Activated CD4-positive, alpha-beta T cell treated with anti-CD3 and anti-CD28 coated beads, Interleukin-2, Interleukin-4, amounts not matched to agents 100 ng/mL and 50 ng/mL, durations not matched to agents 16 hours and 8 hours (primary cell): ENCODE results near the gene TRIP13.
"Not testable (repeated sequence)": the region's sequence is repeated elsewhere in the genome, so short reads cannot be mapped to it uniquely, and the experiment has no call there.

Experiments used
- DNase-seq: peaks from one replicate; pipeline ENCODE4 v3.0.0-alpha.2; 2020; ENCODE audit warnings: low spot score

The TRIP13 gene

DNA sequence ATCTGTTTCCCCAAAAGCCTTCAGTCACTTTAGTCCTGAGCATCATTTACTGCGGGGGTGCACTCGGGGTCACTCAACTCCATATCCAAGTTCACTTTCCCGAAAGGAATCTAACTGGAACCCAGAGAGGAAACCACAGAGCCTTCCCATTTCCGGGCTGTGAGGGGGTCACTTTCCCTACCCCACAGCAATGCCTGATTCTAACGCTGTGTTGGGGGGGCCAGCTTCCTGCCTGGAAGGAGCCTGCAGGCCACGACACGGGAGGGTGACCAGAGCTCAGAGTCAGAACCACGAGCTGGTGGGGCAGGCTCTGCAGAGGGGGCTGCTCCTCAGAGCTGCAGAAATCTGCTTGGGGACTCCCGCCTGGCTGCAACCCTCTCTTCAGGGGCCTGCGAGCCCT is 20.4 kb upstream of the TRIP13 start:
- no peak for DNase-seq

DNA sequence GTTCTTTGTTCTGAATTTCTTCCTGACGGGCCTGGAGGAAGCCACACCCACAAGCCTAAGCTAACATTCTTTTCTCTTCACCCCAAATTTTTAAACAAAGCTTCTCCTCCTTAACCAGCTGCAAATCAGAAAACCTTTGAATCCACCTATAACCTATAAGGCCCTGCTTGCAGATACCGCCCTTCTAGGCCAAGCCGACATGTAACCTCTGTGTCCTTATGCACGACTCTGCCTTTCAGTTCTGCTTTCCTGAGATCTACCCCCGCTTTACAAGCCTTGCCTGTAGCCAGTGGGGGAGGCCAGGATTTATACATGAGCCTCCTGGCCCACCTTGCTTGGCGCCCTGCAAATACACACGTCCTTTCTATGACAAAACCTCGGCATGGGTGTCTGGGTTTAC is 19.4 kb upstream of the TRIP13 start:
- DNase-seq = no peak

DNA sequence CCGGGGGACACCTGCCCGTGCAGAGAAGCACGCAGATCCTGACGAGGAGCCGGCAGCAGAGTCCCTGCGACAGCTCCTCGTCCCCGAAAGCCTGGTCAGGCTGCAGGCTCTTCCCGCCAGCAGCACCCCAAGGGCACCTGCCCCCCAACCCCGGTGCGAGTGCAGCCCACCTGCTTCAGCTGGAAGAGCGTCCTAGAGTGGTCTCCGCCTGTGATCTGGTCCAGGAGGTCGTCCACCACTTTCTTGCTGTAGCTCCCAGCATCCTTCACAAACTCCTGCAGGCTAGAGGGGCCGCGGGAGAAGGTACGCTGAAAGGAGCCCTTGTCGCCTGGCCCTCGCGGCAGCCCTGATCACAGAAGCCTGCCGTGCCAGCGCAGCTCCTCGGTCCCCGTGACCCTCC is 16.8 kb upstream of the TRIP13 start:
- no peak for DNase-seq

DNA sequence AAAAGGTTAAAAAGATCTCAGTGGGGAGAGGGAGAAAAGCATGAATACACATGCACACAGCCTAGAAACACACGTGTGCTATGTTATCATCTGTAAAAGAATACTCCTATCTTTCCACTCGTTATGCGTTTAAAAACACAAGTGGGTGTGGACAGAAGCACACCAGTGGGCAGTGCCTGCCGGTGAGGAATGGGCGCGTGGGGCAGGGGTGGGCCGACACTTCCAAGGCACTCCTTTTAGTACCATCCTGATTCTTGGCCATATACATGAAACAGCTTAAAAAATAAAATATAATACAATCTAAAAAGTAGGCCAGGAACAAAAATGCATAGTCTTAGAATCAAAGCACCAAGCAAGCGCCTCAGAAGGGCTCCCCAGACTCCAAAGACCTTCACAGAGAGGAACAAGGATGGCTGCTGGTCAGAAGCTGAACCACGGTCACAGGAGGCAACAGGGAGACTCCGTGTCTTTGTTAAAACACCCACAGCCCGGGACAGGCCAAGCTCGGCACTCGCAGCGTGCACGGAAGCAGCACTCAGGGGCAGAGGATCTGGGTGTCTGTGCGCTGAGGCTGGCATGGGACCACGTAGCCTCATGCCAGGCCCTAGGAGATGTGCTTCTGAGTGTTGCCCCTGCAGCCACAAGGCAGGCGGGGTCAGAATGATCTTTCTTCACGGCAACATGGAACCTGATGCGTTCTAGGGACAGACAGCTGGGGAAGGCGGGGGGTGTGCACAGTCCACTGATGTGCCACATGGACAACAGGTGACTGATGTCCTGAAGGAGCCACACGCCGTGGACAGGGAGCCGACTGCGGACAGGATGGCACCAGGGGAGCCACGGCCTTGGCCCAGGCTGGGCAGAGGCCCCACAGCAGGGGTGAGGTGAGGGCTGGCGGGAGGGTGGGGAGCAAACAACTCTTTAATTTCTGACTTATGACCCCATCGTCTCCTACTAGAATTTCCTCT is 16.0 kb upstream of the TRIP13 start:
- no peak for DNase-seq

DNA sequence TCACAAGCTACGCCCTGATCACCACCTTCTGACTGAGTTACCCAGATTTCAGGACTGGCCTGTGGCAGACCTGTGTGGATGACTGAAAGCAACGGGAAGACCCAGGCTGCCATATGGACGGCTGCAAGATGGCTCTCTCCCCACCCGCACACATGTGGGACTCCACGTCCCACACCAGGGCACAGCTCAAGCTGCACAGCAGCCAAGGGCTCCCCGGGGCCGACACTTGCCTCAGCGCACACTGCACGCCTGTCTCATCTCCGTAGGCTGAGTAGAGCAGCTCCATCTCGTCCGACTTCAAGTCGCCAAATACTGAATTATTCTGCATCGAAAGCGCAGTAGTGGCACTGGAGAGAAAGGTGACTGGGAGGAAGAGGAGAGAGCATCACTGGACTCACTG is 14.6 kb upstream of the TRIP13 start:
- DNase-seq = no peak

DNA sequence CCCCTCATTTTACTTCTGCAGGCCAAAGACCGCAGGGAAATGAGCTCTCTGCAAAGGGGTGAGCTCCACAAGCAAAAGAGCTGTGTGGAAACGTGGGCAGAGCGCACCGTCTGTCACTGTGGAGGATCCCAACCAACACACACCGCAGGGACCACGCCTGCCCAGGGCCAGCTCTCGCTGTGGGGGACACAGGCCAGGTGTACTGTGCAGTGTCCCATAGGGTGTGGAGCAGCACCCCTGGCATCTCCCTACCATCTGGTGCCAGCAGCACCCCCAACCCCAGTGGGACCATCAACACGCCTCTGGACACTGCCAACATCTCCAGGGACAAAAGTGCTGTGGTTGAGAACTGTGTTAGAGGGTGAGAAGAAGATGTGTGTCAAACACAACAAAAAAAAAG is 14.0 kb upstream of the TRIP13 start:
- not testable (repeated sequence) for DNase-seq

DNA sequence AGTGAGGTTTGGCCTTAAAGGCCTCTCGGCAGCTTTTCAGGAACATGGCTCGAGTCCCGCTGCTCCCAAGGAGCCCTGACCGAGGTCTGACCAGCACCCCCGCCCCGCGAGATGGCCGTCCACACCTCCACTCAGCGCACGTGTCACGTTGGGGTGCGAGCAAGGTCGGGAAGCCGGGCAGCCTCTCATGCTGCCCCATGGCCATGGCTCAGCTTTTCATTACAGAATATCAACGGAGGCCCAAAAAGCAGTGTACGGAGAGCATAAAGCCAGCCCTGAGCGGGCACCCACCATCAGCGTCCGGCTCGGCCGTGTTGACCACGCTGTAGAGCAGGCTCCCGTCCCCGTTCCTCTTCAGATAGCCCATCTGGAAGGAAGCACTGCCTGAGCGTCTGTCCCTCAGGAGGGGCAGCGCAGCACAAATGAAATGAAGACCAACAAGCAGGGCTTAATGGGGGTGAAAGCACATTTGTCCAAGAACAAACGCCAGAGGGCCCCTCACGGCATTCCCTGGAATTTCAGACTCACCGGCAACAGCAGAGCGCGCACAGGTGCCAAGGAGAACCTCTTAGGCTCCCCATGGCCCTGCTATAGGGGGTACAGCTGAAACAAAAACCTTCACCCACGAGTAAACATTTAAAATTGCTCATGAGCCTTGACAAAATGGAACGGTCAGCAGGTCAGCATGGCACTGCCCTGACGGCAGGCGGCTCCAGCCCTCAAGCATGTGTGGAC is 11.7 kb upstream of the TRIP13 start:
- DNase-seq = no peak

DNA sequence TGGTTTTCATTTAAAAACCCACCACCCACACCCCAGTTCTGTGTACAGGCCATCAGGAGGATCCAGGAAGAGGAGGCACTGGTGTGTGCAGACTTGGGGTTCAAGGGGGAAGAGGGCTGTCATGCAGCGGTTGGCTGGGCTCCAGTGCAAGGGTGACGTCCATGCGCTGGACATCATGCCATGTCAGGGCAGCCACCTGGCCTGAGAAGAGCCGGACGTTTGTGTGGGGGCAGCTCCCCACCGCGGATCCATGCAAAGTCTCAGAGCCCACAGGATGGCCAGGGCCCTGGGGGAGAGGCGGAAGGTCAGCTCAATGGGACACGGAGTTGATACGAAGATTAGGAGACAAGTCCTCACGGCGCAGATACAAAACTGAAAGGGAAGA is 11.1 kb upstream of the TRIP13 start:
- DNase-seq = no peak

DNA sequence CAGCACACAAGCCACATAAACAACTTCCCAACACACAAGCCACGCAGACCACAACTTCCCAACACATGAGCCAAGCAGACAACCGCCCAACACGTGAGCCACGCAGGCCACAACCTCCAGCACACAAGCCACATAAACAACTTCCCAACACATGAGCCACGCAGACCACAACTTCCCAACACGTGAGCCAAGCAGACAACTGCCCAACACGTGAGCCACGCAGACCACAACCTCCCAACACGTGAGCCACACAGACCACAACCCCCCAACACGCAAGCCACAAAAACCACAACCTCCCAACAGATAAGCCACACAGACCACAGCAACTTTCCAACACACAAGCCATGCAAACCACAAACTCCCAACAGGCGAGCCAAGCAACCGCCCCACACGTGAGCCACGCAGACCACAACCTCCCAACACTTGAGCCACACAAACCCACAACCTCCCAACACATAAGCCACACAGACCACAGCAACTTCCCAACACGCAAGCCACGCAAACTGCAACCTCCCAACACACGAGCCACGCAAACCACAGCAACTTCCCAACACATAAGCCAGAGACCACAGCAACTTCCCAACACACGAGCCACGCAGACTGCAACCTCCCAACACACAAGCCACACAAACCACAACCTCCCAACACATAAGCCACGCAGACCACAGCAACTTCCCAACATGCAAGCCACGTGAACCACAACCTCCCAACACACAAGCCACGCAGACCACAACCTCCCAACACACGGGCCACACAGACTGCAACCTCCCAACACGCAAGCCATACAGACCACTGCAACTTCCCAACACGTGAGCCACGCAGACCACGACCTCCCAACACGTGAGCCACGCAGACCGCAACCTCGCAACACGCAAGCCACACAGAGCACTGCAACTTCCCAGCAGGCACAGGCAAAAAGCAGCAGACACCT is 10.2 kb upstream of the TRIP13 start:
- DNase-seq = no peak

DNA sequence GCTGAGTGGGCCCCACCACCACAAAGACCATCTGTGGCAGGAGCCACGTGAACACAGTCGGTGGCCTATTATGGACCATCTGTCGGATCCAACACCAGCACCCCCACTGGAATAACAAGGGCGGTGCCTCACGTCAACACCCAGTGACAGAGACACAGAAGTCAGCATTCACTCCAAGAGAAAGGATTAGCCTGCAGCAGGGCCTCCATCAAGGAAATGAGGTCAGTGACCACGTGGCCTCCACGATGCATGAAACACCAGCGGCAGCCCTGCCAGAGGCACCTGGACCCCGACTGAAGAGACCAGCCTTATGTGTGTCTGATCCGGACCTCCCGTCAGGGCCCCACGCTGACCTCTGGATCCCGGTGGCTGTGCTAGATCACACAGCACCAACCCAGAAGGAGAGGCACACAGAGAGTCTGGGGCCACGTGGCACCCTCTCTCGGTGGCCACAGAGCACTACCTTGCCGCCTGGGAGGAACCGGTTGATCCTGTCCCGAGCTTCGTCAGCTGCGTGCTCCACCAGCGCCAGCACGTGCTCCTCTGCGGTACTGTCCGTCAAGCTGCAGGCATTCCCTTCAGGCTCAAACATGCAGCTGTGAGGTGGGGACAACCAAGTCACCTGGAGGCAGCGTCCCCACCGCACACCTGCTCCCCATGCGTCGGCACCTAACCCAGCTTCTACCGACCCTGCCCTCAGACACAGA is 9.1 kb upstream of the TRIP13 start:
- no peak for DNase-seq

DNA sequence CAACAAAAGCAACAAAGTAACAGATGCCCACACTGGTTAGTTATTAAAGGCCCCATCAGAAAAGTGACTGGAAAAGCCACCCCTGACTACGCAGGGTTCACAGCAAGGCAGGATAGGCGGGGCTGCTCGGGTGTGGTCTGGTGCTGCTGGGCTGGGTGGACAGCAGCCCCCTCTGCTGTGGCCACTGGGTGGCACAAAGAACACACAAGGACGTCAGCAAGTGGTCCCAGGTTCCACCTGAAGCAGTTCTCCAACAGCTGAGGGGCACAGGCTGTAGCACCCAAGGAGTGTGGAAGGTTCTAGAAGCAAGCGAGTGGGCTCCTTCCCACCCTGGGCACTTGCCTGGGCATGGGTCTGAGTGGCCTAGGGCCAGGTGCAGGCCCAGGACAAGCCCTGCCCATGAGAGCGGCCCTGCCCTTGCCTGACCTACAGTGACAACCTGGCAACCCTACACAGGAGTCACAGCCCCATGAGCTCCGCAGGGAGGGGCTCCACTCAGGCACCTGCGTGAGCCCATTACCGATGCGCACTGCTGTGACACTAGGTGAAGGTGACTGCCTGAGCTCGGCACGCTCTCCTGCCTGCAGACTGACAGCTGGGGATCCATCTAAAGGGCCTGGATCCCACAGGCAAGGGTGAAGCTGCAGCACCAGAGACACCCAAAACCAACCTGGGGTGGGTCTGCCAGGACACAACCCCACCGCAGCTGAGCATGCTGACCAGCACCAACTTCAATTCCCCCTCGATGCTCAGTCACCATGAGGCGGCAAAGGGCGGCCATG is 8.1 kb upstream of the TRIP13 start:
- DNase-seq = no peak

DNA sequence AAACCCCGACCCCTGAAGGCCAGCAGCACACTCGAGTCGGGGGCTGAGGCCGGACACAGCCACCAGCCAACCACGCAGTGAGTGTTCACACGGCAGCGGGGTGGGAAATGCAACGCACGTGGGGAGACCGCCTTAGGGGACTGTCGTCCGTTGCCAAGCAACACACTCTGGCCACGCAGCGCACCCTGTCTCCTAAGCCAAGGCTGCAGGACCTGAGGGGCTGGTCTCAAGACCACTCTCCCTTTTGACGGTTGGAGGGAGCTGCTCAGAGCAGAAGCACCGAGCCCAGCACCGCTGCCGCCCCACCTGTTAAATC is 7.6 kb upstream of the TRIP13 start:
- DNase-seq = no peak

DNA sequence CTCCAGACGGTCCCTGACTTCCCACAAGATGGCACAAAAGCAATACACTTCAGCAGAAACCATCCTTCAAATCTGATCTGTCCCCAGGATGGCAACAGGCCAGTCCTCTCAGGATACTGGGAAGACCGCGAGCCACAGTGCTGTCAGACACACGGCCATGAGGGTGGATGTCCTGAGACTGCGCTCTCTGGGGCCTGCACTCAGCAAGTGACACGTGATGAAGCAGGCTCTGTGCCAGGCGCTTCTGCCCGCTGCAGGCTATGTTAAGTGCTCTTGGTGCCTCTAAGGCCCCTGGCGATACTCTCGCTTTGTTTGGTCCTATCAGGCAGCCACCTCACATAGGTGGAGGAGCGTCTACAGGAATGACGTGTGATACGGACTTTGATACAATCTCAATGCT is 7.2 kb upstream of the TRIP13 start:
- DNase-seq = no peak

DNA sequence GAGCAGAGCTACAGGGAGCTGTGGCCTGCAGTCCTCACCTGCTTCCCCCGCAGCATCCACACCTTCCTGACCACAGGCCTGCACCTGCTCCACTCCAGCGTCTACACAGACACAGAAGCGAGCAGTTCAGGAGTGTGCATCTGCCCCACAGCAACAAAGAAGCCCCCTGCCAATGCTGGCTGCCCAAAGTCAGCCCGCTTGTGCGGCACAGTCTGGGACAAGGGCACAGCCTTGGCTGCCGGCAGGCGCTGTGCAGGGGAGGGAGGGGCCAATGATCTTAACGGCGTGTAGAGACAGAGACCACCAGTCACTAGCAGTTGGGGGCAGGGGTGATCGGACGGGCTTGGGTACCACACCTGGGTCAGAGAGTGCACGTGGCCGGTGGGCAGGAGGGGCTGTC is 6.6 kb upstream of the TRIP13 start:
- no peak for DNase-seq

DNA sequence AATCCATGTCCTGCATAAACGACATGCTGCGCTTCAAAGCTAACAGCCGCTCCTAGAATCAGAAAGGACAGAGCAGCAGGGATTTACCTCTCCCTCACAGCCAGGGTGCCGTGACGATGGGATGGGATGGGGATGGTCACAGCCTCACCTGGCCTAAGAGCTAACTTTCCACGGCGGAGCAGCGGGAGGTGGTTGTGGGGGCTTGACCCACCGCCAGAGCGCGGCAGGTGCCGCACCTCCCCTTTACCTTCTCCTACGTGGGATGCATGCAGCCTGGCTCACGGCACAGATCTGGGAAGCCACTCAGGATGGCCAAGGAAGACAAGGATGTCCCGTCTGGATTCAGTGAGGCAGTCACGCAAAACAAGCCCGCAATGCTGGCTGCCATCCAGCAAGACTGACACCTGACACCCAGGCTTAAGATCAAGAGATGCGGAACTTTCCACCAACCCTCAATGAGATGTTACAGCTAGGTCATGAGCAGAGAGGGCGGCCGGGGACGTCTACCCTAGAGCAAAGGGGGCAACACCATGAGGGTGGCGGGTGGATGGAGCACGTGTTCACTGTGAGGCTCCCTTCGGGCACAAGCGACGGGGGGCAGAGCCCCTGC is 5.9 kb upstream of the TRIP13 start:
- no peak for DNase-seq

DNA sequence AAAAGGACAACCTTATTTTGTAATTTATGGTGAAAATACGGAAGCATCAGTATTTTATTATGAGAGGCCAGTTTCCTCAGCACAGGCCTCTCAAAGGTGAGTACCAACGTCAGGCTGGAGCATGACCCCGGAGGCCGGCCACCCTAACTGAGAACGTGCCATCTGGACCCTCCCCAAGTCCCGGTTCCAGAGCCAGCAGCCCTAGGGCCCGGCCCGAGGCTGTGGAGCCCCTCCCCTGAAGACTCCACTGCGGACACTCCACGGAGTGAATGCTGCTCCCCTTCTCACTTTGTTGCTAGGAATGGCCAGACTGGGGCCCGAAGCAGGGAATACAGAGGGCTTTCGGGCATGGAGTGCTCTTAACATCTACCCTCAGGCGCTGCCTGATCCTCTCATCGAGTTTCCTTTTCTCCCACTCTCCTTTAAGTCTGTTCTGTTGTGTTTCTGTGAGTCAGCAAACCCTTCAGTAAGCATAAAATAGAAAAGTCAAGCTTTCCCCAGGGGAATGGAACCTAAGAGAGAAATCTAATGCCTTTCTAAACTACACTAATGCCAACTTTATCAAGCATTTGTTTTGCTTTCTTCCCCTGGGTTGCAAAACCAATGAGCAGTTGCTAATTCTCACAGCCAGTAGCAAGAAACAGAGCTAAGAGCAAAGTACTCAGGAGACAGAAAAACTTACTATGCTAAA is 4.6 kb upstream of the TRIP13 start:
- DNase-seq = no peak

DNA sequence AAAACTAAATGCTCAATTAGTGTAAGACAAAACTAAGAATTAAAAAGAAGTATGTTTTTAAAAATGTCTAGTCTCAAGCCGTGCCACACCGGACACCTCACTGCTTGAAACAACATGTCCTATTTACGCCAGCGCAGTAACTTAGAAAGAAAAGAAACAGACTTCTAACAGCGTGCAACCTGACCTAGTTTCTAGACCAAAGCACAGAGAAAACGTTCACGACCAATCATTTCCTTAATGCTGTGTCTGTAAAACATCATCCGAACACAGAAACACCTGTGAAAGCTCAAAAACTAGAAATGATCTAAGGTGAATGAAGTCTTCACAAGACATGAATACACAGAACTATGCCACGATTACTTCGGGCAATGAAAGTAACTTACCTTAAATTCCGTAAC is 4.0 kb upstream of the TRIP13 start:
- DNase-seq = no peak

DNA sequence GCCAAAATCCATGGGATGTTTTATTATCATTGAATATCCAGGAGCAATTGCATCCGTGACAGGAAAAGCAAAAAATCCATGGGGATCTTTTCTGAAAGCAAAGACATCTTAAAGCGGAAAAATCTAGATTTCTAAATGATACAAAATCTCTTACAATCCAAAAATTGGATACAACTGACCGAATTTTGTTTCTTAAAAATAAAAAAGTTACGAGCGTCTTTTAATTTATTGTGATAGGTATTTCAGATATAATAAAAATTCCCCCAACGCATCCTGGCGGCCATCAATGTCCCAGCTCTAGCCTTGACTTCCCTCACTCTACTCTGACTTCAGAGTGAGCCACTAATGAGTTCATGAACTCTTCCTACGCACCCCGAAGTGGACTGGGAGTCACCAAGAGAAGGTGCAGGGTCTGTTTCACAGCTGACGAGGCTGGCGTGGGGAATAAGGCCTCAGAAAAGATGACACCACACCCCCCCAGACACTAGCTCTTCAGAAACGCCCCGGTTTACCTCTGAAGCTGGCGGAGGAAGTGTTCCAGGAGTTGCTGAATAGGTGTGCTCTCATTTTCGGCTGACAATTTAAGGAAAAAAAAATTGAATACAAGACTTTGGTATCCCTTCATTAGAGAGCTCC is 3.5 kb upstream of the TRIP13 start:
- DNase-seq = no peak

DNA sequence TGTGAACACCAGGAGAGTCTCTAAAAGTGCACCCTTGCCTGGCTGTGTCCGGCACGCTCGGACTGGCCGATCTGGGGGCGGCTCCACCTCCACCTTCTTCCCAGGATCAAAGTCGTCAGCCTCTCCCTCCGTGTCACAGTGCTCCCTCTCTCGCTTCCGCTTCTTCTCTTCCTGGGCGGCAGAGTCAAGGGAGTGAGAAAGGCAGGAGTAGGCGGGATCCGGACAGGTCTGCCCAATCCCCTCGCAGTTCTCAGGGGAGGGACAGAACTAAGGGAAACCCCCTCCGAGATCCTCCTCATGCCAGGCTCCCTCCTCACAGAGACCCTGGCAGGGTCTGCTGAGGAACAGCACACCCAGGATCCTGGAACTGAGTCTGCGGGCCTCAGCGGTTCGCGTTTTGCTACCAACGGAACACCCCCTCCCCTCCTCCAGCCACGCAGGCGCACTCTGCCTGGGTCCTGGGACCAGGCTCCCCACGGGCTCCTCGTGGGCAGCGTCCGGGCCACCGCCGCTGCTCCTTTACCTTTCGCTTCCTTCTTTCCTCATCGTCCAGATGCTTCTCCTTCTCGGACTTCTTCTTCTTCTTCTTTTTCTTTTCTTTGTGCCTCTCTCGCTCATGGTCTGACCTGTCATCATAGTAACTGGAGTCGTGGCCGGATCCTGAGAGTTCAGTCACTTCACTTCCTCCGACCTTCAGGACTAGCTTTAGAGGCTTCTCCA is 1.4 kb upstream of the TRIP13 start:
- DNase-seq = no peak
